ENCODE measurements around the gene MAP3K19. TPM values are rescaled to one million over a fixed set of nuclear protein-coding genes. Genes with fewer than 3 reads are reported as not detected.
A peak's percentile ranks its signal among the peaks of the same experiment; 100 is the strongest.
"Not testable (repeated sequence)": the region's sequence is repeated elsewhere in the genome, so short reads cannot be mapped to it uniquely, and the experiment has no call there.

The MAP3K19 gene, protein sequence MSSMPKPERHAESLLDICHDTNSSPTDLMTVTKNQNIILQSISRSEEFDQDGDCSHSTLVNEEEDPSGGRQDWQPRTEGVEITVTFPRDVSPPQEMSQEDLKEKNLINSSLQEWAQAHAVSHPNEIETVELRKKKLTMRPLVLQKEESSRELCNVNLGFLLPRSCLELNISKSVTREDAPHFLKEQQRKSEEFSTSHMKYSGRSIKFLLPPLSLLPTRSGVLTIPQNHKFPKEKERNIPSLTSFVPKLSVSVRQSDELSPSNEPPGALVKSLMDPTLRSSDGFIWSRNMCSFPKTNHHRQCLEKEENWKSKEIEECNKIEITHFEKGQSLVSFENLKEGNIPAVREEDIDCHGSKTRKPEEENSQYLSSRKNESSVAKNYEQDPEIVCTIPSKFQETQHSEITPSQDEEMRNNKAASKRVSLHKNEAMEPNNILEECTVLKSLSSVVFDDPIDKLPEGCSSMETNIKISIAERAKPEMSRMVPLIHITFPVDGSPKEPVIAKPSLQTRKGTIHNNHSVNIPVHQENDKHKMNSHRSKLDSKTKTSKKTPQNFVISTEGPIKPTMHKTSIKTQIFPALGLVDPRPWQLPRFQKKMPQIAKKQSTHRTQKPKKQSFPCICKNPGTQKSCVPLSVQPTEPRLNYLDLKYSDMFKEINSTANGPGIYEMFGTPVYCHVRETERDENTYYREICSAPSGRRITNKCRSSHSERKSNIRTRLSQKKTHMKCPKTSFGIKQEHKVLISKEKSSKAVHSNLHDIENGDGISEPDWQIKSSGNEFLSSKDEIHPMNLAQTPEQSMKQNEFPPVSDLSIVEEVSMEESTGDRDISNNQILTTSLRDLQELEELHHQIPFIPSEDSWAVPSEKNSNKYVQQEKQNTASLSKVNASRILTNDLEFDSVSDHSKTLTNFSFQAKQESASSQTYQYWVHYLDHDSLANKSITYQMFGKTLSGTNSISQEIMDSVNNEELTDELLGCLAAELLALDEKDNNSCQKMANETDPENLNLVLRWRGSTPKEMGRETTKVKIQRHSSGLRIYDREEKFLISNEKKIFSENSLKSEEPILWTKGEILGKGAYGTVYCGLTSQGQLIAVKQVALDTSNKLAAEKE (N-terminal part only)
- polyA plus RNA-seq (ENCODE audit: insufficient read length): not detected

DNA sequence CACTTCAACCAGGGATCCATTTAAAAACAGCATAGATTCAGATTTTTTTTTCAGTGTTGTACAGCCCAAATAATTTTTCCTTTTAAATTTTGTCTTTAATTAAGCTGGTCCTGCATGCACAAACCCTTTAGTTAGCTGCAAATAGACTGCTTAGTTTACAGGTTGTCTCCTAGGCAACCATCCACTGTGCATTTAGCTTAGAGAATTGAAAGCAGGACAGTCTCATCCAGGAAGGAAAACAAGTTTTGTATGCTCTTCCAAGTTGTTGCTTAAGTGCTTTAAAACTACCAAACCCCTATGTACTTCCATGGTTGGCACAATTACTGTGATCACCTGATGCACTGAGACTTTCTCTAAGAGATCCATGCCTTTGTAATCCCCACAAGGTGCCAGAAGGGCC is at the start of gene MAP3K19:
TSS of gene MAP3K19 (minus strand) at position 148 of the 400 bp plus-strand sequence. CDS start 22,800 bp downstream, outside the sequence.
- DNase-seq: no peak

DNA sequence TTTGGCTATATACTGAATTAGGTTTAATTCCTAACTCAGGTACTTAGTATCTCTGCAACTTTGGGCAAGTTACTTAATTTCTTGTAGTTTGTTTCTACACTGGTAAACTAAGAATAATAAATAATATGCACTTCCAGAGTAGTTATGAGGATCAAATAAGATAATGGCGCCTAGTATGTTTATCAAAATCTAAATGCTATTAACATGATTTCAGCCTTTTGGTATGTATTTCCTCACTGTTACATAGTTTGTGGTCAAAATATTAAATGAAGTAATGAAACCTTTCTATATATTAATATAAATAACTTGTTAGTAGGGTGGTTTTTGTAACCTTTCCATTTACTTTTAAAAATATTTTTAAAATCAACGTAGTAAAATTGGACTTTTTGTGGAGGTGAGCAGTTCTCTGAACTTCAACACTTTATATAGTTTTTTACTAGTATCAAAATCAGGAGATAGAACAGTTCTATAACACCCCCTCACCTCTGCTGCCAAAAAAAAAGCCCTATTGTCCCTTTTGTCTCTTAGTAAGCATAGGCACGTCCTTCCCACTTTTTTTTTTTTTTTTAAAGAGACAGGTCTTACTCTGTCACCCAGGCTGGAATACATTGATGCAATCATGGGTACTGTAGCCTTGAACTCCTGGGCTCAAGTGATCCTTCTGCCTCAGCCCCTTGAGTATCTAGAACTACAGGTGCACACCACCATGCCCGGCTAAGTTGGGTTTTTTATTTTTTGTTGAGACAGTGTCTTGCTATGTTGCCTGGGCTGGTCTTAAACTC is 49.6 kb upstream of the MAP3K19 start:
- no peak for DNase-seq

DNA sequence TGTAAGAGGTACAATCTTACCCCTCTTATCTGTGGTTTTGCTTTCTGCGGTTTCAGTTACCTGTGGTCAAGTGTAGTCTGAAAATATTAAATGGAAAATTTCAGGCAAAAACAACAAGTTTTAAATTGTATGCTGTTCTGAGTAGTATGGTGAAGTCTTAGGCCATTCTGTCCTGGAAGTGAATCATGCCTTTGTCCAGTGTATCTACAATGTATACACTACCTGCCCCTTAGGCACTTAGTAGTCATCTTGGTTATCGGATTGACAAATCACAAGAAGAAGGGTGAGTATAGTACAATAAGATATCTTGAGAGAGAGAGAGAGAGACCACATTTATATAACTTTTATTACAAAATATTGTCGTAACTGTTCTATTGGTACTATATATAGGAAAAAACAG is 48.3 kb upstream of the MAP3K19 start:
- no peak for DNase-seq

DNA sequence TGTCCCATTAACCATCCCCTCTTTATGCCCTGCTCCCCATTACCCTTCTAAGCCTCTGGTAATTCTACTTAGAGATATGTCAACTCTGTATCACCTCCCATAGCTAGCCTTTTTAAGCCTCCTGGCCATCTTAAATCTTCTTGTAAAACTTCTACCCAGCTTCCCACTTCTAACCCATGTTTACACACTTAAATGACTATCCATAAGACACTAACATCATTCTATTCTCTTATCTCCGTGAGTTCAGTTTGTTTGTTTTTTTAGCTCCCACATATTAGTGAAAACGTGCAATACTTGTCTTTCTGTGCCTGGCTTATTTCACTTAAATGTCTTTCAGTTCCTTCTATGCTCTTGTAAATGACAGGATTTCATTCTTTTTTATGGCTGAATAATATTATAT is 47.3 kb upstream of the MAP3K19 start:
- no peak for DNase-seq

DNA sequence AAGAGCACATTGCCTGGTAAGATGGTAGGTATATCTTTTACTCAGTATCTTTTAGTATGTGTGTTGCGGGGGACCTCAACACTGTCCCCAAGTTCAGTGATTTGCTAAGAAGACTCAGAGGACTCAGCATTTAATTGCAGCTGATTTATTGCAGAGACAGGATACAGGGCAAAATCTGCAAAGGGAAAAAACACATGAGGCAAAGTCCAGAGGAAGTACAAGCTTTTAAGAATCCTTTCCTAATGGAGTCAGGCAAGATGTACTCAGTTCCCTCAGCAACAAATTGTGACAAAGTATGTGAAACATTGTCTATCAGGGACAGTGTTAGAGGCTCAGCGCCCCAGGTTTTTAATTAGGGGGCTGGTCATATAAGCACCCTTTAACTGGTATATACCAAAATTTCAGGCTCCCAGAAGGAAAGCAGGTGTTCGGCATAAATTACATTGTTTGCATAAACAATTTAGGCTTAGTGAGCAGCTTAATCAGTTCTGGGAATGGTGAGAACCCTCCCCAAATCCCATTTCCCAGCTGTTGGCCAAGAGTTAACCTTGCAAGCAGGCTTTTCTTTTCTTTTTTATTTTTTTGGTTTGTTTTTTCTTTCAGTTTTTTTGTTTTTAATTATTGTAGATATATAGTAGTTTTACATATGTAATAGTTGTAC is 46.6 kb upstream of the MAP3K19 start:
- no peak for DNase-seq

DNA sequence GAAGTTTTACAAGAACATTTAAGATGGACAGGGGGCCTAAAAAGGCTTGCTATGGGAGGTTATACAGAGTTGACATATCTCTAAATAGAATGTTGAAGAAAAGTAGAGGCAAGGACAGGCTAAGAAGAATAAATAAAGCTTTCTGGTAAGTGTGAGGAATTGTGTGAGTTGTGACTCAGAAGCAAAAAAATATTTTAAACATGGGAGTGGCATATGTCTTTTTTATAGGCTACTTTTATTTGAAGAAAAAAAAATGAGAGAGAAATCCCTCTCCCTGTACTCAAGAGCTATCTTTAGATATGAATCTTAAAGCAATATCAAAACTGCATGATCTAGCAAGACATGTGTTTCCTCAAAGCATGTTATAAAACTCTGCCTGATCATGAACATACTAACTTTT is 45.9 kb upstream of the MAP3K19 start:
- DNase-seq: no peak

DNA sequence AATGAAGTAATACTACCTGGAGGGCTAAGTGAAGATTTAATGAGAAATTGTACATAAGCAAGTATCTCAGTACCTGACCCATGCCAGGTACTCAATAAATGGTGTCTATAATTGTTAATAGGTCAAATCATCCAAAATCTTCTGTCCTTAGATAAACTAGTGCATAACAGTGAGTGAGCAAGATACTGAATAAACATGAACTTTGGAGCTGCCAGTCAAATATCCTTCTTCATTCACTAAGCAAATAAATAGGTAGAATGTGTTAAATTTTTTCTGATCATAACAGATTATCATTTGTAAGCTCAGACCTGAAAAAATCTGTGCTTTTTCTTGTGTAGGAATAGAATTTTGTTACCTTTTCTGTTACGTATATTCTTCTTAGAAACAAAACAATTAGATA is 44.4 kb upstream of the MAP3K19 start:
- DNase-seq: no peak

DNA sequence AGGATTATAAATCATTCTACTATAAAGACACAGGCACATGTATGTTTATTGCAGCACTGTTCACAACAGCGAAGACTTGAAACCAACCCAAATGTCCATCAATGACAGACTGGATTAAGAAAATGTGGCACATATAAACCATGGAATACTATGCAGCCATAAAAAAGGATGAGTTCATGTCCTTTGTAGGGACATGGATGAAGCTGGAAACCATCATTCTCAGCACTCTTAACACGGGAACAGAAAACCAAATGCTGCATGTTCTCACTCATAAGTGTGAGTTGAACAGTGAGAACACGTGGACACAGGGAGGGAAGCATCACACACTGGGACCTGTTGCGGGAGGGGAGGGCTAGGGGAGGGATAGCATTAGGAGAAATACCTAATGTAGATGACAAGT is 42.4 kb upstream of the MAP3K19 start:
- DNase-seq: not testable (repeated sequence)

DNA sequence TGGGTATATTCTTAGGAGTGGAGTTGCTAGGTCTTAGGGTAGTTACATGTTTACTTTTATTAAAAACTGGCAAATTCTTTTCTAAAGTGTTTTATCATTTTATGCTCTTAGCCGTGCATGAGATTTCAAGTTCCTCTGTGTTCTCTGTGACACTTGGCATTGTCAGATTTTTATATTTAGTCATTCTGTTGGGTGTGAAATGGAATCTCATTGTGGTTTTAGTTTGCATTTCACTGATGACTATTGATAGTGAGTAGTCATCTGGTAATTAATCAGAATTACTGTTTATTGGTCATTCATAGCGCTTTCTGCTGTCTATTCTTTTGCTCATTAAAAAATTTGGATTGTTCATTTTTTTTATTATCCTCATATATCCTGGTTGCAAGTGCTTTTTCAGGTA is 39.0 kb upstream of the MAP3K19 start:
- no peak for DNase-seq

DNA sequence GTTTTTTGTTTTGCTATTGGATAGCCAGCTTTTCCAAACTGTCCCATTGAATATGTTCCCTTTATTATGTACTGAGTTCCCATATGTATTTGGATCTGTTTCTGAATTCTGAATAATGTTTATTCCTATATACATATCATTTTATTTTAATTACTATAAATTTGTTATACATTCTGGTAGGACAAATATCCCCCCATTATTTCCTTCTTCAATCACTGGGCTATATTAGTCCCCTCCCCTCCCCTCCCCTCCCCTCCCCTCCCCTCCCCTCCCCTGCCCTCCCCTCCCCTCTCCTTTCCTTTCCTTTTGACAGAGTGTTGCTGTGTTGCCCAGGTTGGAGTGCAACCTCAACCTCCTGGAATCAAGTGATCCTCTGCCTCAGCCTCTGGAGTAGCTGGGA is 31.2 kb upstream of the MAP3K19 start:
- no peak for DNase-seq

DNA sequence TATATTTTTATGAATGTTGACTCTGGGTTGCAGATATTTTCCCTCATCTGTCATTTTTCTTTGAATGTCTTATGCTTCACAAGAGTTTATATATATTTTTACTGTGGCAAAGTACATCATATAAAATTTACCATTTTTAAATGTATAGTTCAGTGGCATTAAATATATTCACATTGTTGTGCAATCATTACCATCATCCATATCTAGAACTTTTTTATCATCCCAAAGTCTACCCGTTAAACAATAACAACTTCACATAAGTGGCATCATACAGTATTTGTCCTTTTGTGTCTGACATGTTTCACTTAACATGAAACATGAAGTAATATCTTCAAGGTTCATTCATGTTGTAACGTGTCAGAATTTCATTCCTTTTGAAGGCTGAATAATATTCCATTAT is 29.3 kb upstream of the MAP3K19 start:
- no peak for DNase-seq

DNA sequence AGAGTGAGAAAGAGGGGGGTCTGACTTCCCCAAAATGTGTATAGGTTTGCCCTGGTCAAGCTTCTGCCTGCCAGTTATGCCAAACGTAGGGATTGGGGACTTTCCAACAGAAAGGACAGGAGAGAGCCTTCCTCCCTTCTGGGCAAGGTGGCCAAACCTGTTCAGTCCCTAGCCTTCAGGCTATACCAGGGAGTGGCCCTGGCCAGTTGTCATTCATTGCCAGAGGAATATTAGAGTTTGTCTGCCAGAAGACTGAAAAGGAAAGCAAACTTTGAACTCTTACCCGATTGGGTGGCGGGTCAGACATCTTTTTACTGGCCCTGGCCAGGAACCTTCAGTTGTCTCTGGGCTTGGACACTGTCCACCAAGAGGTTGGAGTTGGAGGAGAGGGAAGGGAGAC is 27.0 kb upstream of the MAP3K19 start:
- no peak for DNase-seq

DNA sequence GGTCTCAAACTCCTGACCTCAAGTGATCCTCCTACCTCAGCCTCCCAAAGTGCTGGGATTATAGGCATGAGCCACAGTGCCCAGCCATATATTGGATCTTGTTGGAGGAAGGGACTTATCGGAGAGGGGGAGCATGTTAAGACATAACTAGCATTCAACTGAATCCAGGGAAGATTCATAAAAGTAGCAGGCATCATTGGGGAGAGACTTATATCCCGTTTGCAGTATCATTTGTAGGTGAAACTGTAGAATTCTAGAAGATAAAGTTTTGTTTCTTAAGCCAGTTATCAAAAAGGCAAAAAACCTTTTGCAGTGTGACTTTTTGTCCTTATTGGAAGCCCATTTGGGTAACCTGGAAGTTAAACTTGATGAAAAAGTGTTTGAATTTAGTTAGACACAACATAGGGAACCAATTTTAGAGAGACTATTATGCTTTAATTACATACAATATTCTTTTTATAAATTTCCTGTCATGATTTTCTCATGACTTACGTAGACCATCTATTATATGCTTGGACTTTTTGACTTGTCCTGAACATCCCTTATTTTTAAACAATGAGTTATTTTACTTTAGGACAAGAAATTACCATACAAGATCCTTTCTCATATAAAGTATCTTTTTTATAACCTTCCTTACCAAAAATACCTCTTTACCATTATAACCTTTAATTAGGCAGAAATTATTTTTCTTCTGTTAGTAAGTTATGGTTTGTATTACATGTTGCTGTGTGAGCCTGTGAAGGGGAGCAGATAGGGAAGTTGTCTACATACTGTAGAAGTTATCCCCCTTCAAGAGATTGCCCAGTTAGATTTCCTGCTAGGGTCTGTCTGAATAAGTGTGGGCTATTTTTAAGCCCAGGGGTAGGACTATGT is 25.1 kb upstream of the MAP3K19 start:
- no peak for DNase-seq

DNA sequence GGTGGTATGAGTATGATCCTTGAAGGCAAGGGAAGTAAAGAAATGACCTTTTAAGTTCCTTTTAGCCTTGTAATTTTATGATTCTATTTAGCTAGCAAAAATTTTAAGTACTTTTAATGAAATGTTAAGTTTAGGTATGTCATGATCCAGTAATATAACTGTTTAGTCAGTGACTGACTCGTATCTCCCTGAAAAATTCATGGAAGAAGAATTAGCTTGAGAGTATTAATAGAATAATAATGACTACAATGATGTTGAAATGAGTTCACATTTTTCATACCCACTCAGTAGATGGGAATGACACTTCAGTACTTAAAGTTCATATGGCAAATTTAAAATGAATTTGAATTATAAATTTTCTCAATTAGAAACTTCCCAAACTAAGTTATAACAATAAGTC is 19.5 kb upstream of the MAP3K19 start:
- DNase-seq: no peak

DNA sequence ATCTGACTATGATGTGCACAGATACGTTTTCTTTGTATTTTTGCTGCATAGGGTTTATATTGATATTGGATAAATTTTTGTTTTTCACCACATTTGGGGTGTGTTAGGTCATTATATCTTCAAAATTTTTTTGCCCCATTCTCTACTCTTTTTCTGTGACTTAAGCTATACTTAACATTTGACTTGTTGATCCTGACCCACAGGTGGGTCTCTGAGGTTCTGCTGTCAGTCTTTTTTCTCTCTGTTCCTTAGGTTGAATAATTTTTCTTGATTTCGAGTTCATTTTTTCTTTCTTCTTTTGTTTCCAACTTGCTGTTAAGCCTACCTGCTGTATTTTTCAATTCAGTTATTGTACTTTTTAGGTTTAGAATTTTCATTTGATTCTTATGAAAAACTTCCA is 16.9 kb upstream of the MAP3K19 start:
- DNase-seq: no peak

DNA sequence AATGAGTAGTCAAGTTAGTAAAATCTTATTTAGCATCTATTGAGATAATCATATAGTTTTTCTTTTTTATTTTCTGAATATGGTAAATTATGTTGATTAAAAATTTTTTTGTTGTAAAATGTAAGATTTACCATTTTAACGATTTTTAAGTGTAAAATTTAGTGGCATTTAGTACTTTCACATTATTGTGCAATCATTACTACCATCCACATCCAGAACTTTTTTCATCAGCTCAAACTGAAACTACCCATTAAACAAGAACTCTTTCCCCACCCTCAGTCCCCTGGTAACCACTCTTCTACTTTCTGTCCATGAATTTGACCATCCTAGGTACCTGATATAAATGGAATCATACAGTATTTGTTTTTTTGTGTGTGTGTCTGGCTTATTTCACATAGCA is 16.0 kb upstream of the MAP3K19 start:
- DNase-seq: no peak

DNA sequence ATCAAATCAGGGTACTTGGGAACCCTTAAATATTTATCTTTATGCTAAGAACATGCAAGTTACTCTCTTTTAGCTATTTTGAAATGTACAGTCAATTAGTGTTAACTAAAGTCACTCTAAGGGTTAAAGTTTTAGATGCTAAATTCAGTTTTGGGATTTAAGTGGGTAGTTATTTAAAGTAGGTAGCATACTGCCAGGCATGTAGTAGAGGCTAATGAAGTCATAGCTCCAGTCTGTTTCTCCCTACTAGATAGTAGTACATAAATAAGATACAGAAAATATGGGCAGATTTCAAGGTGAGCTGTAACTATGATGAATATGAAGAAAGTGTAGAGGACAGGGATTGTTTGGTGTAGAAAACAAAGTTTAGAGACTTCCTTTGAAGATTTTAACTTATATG is 12.3 kb upstream of the MAP3K19 start:
- no peak for DNase-seq

DNA sequence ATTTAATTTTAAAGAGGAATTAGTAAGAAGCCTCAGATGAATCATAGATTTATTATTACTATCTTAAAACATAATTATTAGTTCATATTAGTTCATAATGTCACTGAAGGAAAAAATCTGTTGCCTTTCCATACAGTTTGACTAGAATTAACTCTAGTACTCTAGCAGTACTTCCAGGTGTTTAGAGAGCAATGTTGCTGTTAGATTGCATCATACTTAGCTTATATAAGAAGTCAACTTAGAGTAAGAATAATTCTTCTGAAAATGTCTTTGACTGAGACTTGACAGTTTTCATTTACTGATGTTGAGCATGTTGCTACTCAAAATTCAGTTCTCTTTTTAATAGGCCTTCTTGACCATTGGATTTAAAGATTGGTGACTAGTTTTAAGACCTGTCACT is 9.5 kb upstream of the MAP3K19 start:
- DNase-seq: no peak

DNA sequence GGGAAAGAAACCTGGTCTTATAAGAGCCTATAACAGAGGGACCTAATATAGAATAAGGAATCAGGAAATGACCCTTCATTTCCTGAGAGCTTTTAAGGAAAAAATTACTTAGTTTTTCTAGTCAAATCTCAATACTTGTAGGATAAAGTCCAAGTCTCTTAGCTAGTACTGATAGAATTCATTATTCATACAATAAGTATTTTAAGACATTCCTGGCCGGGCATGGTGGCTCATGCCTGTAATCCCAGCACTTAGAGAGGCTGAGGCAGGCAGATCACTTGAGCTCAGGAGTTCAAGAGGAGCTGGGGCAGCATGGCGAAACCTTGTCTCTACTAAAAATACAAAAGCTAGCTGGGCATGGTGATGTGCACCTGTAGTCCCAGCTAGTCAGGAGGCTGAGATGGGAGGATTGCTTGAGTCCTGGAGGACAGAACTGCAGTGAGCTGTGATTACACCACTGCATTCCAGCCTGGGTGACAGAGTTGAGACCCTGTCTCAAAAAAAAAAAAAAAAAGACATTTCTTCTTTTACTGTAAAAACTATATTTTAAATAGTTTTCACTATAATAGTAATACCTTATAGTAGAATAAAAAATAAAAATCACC is 8.0 kb upstream of the MAP3K19 start:
- no peak for DNase-seq

DNA sequence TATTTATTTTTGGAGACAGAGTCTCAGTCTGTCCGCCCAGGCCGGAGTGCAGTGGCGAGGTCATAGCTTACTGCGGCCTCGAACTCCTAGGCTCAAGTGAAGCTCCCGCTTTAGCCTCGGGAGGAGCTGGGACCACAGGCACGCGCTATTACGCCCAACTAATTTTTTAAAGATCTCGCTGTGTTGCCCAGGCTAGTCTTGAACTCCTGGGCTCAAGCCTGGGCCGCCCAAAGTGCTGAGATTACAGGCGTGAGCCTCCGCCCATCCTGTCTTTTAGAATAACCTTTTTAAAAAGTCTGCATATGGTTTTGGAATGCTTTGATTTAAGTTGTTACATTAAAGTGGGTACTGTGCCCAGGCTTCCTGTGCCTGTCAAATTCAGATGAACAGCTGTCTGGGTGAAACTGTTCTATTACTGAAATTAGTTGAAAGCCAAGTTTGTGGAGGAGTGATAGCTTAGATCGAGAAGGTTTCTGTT is 5.8 kb upstream of the MAP3K19 start:
- DNase-seq: peak; percentile 6
